Upper lobe of left lung (tissue), 6 donors: ENCODE results near the gene FBLN1. TPM values are rescaled to one million over a fixed set of nuclear protein-coding genes. Genes with fewer than 3 reads are reported as not detected.

Experiments
- ATAC-seq, 2 donors: fragments of 200-7000 bp; cut with Tn5 transposase; one replicate each; pipeline ENCODE4 v1.9.1; 2022; ENCODE audit warnings: mild to moderate bottlenecking in 2 of 2, moderate library complexity in 2 of 2; ENCODE audit not compliant: low FRiP score in 2 of 2
- DNase-seq, 2 donors: peaks; one replicate each; pipeline ENCODE4 v3.0.0-alpha.2; 2019 to 2020
- H3K27ac ChIP-seq, 4 donors: fragments of 200-600 bp; sonication (generic); one replicate each; pipeline ENCODE4 v1.5.1; 2016 to 2019
- H3K27me3 ChIP-seq, 4 donors: fragments of 200-600 bp; sonication (generic); one replicate each; pipeline ENCODE4 v1.5.1; 2017 to 2019
- H3K36me3 ChIP-seq, 4 donors: fragments of 200-600 bp; sonication (generic); one replicate each; pipeline ENCODE4 v1.5.1; 2016 to 2019
- H3K4me1 ChIP-seq, 4 donors: fragments of 200-600 bp; sonication (generic); one replicate each; pipeline ENCODE4 v1.5.1; 2018 to 2019
- H3K4me3 ChIP-seq, 4 donors: fragments of 200-600 bp; sonication (generic); one replicate each; pipeline ENCODE4 v1.5.1; 2017 to 2019; ENCODE audit warnings: mild to moderate bottlenecking in 2 of 4, moderate library complexity in 1 of 4
- H3K9me3 ChIP-seq, 4 donors: fragments of 200-600 bp; sonication (generic); one replicate each; pipeline ENCODE4 v1.5.1; 2018 to 2019
- EP300 ChIP-seq, 4 donors: sonication (generic); formaldehyde crosslinking; IDR thresholded peaks; one replicate each; pipeline ENCODE4 v1.5.1; 2017; ENCODE audit warnings: antibody characterized with exemption in 4 of 4, control low read depth in 2 of 4
- POLR2A ChIP-seq, 4 donors: fragments of 450-650 bp; IDR thresholded peaks; one replicate each; pipeline ENCODE4 v1.5.1; 2016 to 2017; ENCODE audit warnings: antibody characterized with exemption in 4 of 4, mild to moderate bottlenecking in 2 of 4
- POLR2AphosphoS5 ChIP-seq, 2 donors: sonication (generic); formaldehyde crosslinking; IDR thresholded peaks; one replicate each; pipeline ENCODE4 v1.5.1; 2017; ENCODE audit warnings: antibody characterized with exemption in 2 of 2
- whole genome bisulfite sequencing, 2 donors: methylation state at CpG; one replicate each; pipeline ENCODE4 v1.1.5; 2017 to 2018; 5-methylcytosine and 5-hydroxymethylcytosine counted together
- total RNA-seq, 6 donors: library from RNA; depleted of rRNA in 4 of 6; stranded (reverse); fragments of >200 nt in 4 of 6; gene quantifications; one replicate each; pipeline versions ENCODE4 v1.1.0 to v1.2.1, GENCODE V29; 2016 to 2021
- TF ChIP-seq, protein P1 (sequence below), 6 experiments: fragments of 450-650 bp in 4 of 6; fragments of 200-600 bp in 2 of 6; sonication (generic) in 2 of 6; IDR thresholded peaks; one replicate each; pipeline ENCODE4 v1.5.1; 2016 to 2019; ENCODE audit warnings: antibody characterized with exemption in 6 of 6
- donor health status: DM: no; HTN: no; CAD: no; lungs with moderate emphysema.
- donor health status: DM: no; HTN: yes; CAD: no; lungs with severe emphysema.

FBLN1 gene
- total RNA-seq, 6 donors from 2014 or later = 63.9 to 523 (median 207) TPM

- Histone ChIP-seq H3K36me3 (no peaks in the 10 kb centered on the region), H3K4me1 (peaks cover 0 to 12% (median 6%) of the 10 kb centered on the region in 4 donors), H3K9me3 (no peaks in the 10 kb centered on the region), H3K27ac (peak overlapping the region in 3 of 4 donors; percentile 4 to 50 (median 49)), H3K4me3 (no peak overlapping the region), H3K27me3 (no peaks in the 10 kb centered on the region)
- ATAC-seq (peak in 1 of 2 donors; percentile 54), DNase-seq (peak in 1 of 2 donors; percentile 31)
- TF ChIP-seq, protein P1, sequence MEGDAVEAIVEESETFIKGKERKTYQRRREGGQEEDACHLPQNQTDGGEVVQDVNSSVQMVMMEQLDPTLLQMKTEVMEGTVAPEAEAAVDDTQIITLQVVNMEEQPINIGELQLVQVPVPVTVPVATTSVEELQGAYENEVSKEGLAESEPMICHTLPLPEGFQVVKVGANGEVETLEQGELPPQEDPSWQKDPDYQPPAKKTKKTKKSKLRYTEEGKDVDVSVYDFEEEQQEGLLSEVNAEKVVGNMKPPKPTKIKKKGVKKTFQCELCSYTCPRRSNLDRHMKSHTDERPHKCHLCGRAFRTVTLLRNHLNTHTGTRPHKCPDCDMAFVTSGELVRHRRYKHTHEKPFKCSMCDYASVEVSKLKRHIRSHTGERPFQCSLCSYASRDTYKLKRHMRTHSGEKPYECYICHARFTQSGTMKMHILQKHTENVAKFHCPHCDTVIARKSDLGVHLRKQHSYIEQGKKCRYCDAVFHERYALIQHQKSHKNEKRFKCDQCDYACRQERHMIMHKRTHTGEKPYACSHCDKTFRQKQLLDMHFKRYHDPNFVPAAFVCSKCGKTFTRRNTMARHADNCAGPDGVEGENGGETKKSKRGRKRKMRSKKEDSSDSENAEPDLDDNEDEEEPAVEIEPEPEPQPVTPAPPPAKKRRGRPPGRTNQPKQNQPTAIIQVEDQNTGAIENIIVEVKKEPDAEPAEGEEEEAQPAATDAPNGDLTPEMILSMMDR (IDR thresholded peaks at IDR 0.05) = no peak
- TF ChIP-seq EP300 (IDR thresholded peaks at IDR 0.05) (no peak), POLR2AphosphoS5 (IDR thresholded peaks at IDR 0.05) (no peak), POLR2A (IDR thresholded peaks at IDR 0.05) (no peak)
- 63 to 65% methylated on average over 14 to 17 of the region's 17 CpGs for WGBS, 2 donors
These were observed 15.9 kb downstream of the FBLN1 start for GRCh38 chr22:45518580-45518991.

DNA sequence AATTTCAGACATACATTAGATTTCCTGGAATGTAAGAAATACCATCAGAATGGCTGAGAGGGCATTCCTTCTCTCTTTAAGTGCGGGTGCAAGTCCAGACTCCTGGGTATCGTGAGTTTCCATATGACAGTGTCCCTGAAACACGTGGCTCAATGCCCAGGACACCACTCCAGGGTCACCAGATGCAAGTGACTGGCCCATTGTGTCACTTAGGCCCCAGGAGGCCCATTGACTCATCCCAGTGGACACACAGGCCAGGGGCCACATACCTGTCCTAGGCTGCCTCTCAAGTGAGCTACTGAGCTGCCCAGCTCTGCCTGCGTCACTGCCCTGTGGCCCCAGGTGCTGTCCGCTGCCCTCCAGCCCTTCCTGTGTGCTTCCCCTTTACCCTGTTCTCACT is 18.5 kb downstream of the FBLN1 start:
- WGBS, 2 donors = 75 to 90% methylated on average over 5 of the region's 5 CpGs

GRCh38 chr22:45522462-45522861 is 19.8 kb downstream of the FBLN1 start:
- TF ChIP-seq EP300 (IDR thresholded peaks at IDR 0.05) (no peak), POLR2A (IDR thresholded peaks at IDR 0.05) (no peak)
- no peaks in the 10 kb centered on the region for H3K9me3 ChIP-seq
- H3K4me3 ChIP-seq = no peak overlapping the region
- H3K4me1 ChIP-seq = peaks cover 0 to 3% (median 0%) of the 10 kb centered on the region in 4 donors
- H3K36me3 ChIP-seq = no peaks in the 10 kb centered on the region
- WGBS, 2 donors = 63 to 65% methylated on average over 5 of the region's 5 CpGs
- H3K27ac ChIP-seq = peak overlapping the region in 1 of 4 donors; percentile 19
- no peak for DNase-seq
- no peaks in the 10 kb centered on the region for H3K27me3 ChIP-seq
- no peak for ATAC-seq

More for the DNA sequence above, 18.5 kb downstream of the FBLN1 start:
- Histone ChIP-seq H3K27ac (peak overlapping the region in 2 of 4 donors; percentile 4 to 17), H3K4me3 (no peak overlapping the region), H3K9me3 (no peaks in the 10 kb centered on the region), H3K36me3 (no peaks in the 10 kb centered on the region), H3K27me3 (no peaks in the 10 kb centered on the region), H3K4me1 (peaks cover 0 to 7% (median 5%) of the 10 kb centered on the region in 4 donors)
- TF ChIP-seq POLR2AphosphoS5 (IDR thresholded peaks at IDR 0.05) (no peak), POLR2A (IDR thresholded peaks at IDR 0.05) (no peak), EP300 (IDR thresholded peaks at IDR 0.05) (no peak)
- TF ChIP-seq, protein P1 (IDR thresholded peaks at IDR 0.05) = no peak
- DNase-seq = no peak
- no peak for ATAC-seq

GRCh38 chr22:45524157-45524556 is 21.5 kb downstream of the FBLN1 start:
- no peak overlapping the region for H3K4me3 ChIP-seq
- no peak for ATAC-seq
- peak overlapping the region in 3 of 4 donors; percentile 21 to 49 (median 24) for H3K27ac ChIP-seq
- WGBS, 2 donors = 68% methylated on average over 4 of the region's 6 CpGs; no CpG with 5 or more reads in 1 of the 2 donors
- no peak for TF ChIP-seq POLR2AphosphoS5 (IDR thresholded peaks at IDR 0.05)
- TF ChIP-seq, protein P1 (IDR thresholded peaks at IDR 0.05) = no peak
- TF ChIP-seq POLR2A (IDR thresholded peaks at IDR 0.05) = no peak
- TF ChIP-seq EP300 (IDR thresholded peaks at IDR 0.05) = no peak
- no peaks in the 10 kb centered on the region for H3K36me3 ChIP-seq
- H3K9me3 ChIP-seq = no peaks in the 10 kb centered on the region
- H3K27me3 ChIP-seq = no peaks in the 10 kb centered on the region
- H3K4me1 ChIP-seq = peaks cover 0 to 3% (median 0%) of the 10 kb centered on the region in 4 donors
- peak in 1 of 2 donors; percentile 68 for DNase-seq

- no peak overlapping the region for H3K4me3 ChIP-seq
- no peaks in the 10 kb centered on the region for H3K36me3 ChIP-seq
- 80 to 88% methylated on average over 5 of the region's 5 CpGs for WGBS, 2 donors
- no peaks in the 10 kb centered on the region for H3K27me3 ChIP-seq
- no peak for ATAC-seq
- TF ChIP-seq, protein P1 (IDR thresholded peaks at IDR 0.05) = no peak
- TF ChIP-seq POLR2A (IDR thresholded peaks at IDR 0.05) = no peak
- TF ChIP-seq POLR2AphosphoS5 (IDR thresholded peaks at IDR 0.05) = no peak
- H3K4me1 ChIP-seq = peaks cover 0 to 3% (median 0%) of the 10 kb centered on the region in 4 donors
- no peaks in the 10 kb centered on the region for H3K9me3 ChIP-seq
- no peak for DNase-seq
- peak overlapping the region; percentile 36 to 60 (median 52) for H3K27ac ChIP-seq
These were observed 22.3 kb downstream of the FBLN1 start for GRCh38 chr22:45524966-45525365.
